Activated T-helper 1 cell treated with Interleukin-2 at 50 U/mL for 16 hours (primary cell): ENCODE data around the gene RBM26.
"Not testable (repeated sequence)": the region's sequence is repeated elsewhere in the genome, so short reads cannot be mapped to it uniquely, and the experiment has no call there.

Experiments
- DNase-seq: peaks from one replicate; pipeline ENCODE4 v3.0.0-alpha.2; 2020; ENCODE audit warnings: low read depth

The RBM26 gene

DNA sequence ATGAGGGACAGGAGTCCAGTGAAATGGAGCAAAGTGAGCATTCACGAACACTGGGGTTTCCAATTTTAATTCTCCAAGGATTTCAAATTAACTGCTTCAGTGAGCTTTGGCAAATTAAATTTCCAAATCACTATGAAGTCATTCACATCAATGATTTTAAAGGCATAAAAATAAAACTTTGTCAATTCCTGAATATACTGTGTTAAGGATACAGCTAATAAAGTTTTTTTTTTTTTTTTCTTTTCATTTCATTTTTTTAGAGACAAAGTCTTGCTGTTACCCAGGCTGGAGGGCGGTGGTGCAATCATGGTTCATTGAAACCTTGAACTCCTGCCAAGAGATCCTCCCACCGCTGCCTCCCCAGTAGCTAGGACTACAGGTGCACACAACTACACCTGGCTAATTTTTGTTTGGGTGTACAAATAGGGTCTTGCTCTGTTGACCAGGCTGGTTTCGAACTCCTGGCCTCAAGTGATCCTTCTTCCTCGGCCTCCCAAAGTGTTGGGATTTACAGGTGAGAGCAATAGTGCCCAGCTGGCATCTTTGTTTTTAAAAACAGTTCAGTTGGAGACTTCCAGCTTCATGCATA lies 21.9 kb downstream of the RBM26 start:
- no peak for DNase-seq

DNA sequence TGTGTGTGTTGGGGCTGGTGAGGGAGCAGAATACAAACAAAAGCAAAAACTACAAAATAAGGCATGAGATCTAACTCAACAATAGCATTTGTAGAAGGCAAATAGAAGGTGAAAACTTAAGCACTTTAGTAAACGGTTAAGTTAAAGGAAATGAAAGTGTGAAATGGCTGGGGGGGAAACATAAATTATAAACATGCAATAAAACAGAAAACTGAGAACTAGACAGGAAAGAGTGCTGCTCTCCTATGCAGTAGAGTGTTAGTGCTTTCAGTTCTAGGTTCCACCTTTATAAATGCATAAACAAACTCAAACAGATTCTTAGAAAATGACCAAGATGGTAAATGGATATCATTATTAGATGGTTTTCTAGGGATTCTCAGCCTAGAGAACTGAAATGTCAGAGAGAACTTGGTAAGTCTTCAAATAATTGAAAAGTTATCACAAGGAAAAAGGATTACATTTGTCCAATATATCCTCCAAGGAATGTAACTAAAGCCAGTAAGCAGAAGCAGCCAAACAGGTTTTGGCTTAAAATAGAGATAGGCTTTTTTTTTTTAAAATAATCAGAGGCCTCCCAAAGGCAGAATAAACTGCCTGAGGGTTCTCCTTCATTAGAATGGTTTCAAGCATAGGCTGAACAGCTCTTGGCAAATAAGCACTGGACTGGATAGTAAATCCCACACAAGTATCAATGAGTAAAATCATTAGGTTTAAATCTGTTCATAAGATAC lies 23.3 kb downstream of the RBM26 start:
- no peak for DNase-seq

DNA sequence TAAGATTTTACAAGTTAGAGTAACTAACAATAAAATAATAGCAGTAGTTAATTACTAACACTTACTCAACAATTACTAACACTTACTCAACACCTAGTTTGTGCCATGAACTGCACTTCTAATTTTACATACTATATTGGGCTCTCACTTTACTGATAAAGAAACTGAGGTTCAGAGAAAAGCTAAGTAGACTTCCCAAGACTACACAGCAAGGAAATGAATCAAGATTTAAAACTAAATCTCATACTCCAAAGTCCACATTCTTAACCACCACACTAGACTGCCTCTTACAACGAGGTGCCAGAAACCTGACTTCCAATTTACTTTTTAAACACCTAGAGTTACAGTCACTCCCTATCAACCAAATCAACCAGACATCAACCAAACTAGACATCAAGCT lies 25.1 kb downstream of the RBM26 start:
- DNase-seq = no peak

DNA sequence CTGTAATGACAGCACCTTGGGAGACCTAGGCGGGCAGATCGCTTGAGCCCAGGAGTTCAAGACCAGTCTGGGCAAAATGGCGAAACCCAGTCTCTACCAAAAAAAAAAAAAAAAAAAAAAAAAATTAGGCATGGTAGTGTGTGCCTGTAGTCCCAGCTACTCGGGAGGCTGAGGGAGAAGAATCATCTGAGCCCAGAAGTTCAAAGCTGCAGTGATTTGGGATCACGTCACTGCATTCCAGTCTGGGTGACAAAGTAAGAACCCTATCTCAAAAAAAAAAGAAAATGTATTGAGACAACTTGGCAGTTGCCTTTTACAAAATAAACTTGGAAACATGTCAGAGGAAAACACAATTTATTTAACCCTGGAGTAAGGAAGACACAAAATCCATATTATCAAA lies 26.8 kb downstream of the RBM26 start:
- no peak for DNase-seq

DNA sequence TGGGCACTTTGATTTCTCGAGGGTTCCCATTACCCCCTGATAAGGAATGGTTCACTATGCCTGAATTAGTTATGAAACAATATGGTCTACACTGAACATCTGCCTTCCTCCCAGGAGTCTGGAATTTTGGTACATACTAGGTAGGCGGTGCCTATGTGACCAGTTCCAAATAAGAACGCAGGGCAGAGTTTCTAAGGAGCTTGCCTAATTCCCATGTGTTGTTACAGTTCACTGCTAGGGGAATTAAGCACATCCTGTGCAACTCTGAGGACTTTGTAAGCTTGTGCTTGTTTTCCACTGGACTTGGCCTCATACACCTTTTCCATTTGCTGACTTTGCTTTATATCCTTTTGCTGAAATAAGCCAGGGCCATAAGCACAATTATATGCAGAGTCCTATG lies 29.2 kb downstream of the RBM26 start:
- no peak for DNase-seq

DNA sequence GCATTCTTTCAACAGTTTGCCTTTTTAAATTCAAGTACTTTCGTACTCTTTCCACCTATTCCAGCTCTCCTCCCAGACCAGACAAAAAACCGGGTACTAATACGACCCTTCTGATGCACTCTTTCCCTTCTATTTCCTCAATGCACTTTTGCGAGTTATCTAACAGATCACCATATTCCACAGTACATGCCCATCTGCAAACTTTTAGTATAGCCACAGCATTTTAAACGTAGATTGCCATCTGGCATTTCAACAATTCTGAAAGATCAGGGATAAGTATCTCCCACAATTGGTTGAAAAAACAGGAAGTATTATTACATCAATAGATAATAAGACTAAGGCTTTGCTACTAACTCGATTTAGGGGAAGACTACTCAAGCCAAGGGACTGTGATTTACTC lies 31.5 kb downstream of the RBM26 start:
- DNase-seq = no peak

DNA sequence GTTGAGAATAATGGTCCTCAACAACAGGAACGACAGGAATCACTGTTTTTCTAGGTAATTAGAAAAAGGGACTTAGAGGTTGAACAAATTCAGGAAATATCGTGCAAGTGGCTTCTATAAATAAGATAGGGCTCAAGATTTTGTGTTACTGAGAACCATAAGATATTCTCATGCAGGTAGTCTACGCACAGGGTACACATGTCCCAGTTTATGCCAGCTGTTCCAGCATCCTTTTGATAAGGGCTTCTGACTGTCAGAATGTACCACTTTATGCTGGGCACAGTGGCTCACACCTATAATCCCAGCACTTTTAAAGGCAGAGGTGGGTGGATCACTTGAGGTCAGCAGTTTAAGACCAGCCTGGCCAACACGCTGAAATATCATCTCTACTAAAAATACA lies 32.1 kb downstream of the RBM26 start:
- DNase-seq = no peak

DNA sequence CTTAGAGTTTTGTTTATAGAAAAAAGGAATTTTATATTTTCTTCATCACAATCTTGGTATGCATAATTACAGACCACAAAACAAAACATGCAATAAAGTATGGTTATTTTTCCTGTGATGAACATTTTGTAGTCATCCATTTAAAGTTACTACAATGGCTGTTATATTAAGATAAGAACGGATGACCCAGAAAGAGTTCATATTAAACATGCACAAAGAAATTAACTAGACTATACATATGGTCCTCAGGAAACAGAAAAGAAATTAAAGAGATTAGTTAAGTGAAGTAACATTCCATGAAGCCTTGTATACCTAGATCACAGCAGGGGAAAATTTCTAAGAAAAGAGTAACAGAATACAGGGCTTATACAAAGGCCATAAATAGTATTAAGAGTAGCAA lies 36.8 kb downstream of the RBM26 start:
- DNase-seq = no peak

DNA sequence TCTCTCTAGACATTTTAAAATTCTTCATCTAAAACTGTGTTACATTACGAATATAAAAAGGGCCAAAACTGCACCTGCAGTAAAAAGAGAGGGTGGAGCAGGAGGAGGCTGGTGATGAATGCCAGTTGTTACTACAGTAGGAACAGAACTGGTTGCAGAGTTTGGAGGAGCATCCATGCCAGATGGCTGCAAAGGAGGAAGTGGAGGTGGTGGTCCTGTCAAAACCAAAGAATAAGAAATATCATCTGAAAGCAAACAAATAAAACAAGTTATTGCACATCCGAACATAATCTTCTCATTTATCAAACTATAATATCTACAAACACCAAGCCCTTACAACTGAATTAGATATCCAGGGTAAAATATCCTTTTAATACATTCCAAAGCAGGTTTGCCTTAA lies 40.1 kb downstream of the RBM26 start:
- DNase-seq = no peak

DNA sequence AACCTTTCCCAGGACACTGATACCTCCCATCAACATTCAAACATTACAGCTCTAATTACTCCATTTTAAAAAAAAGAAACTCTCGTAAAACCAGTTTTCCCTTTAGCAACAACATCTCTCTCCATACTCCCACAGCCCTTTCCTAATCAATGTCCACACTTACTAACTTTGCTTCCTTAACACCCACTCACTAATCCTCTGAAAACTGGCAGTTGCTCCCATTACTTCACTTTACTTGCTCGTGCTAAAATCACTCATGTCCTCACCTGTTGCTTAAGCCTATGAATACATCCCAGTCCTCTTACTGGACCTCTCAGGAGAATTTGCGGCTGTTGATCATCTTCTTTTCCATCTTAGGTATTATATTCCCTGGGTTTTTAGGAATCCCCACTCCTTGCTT lies 44.8 kb downstream of the RBM26 start:
- DNase-seq = no peak

DNA sequence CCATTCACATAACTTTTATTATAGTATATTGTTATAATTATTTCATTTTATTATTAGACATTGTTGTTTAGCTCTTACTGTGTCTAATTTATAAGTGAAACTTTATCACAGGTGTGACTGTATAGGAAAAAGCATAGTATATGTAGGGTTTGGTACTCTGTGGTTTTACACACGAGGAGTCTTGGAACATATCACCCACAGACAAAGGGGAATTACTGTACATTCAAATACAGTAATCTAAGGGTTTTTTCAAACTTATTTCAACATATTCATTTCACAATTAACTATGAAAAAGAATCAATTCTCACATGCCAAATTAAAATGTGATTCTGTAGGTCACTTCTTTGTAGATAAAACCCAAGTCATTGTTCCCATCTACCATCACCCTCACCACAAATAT lies 46.0 kb downstream of the RBM26 start:
- no peak for DNase-seq

DNA sequence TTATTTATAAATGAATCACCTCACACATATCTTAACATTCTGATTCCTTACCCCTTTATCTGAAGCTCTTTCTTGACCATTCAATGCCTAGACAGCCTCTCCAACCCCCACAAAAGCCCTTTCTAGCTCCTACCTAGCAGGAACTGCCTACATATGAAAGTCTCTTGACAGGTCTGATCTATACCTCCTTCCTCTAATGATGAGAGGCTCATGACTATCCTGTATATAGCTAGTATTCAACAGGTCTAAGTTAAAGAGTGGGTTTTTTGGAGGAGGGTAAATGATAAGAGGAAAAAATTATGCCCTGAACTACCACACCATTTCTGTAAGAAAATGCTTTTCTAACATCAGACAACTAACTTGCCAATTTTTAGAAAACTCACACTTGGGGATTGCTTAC lies 47.0 kb downstream of the RBM26 start:
- no peak for DNase-seq

DNA sequence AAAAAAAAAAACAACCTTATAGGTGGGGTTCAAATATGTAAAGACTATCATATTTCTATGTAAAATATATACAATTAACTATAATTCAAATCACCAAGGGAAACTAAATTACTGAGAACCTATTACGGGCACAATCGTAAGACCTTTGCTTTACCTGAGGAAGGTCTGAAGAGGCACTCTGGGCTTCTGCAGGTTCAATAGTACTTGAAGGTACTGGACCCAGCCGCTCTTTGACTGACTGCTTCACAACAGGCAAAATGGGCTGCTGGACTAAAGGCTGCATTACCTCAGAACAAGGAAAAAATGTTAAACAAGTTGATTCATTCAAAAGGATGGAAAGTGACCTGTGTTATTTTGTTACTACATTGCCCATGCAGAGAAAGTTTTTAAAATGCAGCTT lies 51.8 kb downstream of the RBM26 start:
- no peak for DNase-seq

DNA sequence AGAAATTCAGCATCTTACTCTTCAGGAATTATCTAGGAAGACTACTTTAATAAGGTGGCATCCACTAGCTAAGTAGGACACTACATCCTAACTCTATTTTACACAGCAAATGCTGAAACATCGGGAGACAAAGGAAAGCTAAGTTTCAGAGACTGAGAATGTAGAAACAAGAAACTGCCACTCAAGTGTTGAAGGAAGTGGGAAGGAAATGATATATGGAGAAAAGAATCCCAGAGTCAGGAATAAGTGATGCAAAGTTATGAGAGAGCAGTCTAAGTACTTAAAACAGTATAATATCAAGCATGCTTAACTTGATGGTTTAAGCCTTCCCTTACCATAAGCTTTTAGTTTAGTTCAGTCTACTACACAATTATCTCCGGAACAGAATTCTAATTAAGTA lies 52.4 kb downstream of the RBM26 start:
- DNase-seq = no peak

DNA sequence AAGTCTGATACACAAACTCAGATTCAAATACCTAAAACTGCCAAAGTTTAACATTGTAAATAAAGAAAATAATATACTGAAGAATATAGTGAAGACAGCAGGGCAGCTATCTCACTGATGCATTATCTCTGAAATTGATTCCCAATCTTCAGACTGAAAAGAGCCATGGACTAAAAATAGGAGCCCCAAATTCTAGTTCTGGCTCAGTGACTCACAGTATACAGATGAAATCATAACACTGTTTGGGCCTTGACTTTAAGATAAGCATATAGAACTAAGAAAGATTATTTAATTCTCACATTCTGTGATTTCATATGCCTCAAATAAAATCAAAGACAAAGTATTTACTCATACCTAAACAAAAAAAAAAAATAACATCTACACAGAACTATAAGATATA lies 53.9 kb downstream of the RBM26 start:
- DNase-seq = no peak

DNA sequence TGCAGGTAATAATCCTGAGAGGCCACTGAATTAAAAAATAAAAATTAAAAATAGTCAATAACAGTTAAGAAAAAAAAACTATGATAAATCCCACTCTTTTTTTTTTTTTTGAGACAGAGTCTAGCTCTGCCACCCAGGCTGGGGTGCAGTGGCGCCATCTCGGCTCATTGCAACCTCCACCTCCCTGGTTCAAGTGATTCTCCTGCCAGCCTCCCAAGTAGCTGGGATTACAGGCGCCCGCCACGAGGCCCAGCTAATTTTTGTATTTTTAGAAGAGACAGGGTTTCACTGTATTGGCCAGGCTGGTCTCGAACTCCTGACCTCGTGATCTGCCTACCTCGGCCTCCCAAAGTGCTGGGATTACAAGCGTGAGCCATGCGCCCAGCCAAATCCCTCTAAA lies 56.4 kb downstream of the RBM26 start:
- not testable (repeated sequence) for DNase-seq

DNA sequence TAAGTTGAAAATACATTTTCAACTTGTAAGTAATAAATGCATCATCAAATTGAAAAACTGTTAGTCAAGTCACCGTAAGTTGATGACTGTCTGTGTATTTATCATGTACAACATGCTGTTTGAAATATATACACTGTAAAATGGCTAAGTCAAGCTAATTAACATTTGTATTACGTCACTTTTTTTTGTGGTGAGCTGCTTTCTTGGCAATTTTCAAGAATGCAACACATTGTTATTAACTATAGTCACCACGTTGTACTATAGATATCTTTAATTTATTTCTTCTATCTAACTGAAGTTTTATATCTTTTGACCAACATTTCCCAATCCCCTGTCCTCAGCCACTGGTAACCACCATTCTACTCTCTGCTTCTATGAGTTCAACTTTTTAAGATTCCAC lies 57.0 kb downstream of the RBM26 start:
- DNase-seq = no peak

DNA sequence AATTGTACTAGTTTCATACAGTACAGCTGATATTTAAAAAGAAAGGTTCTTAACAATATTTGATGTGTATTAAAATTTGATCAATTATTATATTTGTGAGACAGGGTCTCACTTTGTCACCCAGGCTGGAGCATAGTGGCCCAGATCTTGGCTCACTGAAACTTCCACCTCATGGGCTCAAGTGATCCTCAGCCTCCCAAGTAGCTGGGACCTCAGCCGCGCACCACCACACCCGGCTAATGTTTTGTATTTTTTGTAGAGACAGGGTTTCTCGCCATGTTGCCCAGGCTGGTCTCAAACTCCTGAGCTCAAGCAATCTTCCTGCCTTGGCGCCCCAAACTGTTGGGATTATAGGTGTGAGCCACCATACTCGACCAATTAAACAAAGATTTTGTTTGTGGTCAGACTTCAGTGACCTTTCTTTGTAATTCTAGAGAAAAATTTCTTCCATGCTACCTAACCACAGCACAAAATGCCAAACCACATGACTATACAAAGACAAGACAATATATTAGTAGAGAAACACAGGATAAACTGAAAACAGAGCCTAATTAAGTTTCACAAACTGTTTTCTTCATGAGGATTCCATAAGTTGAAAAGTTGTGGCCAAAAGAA lies 59.6 kb downstream of the RBM26 start:
- no peak for DNase-seq

DNA sequence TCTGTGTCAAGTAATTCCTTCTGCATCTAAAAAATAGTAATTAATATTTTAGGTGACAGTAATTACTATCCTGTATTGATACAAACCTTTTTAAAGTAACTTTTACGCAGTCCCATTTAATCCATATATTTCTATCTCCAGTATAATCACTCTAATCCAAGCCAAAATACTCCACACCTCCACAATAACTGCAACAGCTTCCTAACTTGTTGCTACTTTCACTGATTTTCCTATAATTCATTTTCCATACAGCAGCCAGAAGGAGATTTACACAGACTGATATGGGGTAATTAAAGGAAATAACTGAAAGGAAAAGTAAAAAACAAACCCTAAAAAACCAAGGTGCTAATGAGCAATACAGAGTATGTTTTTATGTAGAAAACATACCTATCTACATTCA lies 64.9 kb downstream of the RBM26 start:
- DNase-seq = no peak

DNA sequence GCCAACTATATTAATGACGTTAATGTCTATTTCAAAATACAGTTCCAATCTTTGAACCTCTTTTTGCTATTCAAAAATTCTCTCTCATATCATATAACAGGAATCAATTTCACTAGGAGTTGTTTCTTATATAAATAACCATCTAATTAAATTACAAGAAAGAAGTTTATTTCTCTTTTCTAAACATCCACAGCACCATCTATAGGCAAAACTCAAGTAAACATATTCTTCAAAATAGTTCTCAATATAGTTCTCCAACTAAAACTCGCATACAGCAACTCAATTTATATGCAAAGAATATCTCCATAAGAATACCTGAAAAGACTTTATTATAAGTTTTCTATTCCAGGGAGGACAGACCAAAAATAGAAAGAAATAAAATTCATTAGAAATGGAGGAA lies 65.6 kb downstream of the RBM26 start:
- no peak for DNase-seq

DNA sequence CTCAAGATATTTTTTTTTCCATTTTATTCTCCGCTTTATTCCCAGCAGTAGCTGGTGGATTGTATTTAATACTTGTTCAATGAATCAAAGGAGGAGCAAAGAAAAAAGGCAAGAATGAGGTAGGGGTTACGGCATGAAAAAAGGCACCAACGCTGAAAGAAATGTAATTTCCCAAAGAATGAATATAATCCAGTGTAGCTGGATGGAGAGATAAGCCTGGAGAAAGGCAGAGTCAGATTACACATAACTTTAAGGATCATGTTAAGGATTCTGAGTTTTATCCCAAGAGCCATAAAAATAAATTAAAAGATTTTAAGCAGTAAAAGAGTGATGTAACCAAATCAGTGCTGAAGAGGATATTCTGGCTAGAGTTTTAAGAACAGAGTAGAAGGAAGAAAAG lies 67.7 kb downstream of the RBM26 start:
- no peak for DNase-seq

DNA sequence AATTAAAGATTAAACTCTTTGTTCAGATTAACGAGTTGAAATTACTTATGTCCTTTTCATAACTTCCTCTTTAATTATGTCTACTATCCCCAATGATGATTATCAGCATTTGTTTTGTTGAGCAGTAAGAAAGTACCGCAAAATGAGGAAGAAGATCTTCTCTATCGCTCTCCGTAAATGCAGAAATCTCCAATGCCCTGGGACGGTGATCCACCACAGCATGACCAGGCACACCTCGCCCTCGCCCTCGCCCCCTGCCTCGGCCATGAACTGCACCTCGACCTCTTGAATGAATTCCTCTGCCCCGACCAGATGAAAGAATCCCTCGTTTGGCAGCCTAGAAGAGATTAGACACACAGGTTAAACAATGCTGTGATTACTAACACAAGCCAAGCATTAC lies 69.1 kb downstream of the RBM26 start:
- DNase-seq = no peak

DNA sequence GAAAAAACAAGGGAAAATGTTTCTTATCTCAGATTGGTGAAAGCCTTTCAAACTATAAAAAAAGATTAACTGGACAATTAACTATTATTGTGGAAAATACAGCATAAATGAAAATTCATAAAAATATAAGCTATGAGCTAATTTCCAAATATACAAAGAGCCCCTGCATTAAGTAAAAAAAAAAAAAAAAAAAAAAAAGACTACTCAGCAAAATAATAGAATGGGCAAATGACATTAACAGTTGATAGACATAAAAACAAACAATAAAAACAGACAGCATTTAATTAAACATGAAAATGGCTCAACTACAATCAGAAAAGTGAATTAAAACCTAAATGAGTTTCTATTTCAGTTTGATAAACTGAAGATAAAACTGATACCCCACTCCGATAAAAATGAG lies 77.5 kb downstream of the RBM26 start:
- no peak for DNase-seq

DNA sequence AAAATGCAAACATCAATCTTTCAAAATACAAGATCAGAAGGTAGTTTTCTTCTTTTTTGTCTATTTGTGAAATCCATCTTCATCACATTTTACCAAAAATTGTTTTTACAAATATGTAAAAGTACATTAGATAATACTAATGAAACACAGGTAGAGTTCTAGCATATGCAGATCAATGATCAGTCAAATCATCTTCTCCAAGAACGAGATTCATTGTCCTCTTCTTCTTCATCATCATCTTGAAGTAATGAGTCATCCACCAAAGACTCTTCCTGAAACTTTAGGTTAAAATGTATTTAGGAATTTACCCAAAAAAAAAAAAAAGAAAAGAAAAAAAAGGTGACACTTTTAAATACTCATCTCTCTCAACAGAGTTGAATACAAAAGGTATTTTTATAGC lies 85.6 kb downstream of the RBM26 start:
- no peak for DNase-seq
